Right atrium auricular region (tissue), 2 donors: Measurements from ENCODE around the gene TSPAN4. TPM values are rescaled to one million over a fixed set of nuclear protein-coding genes. Genes with fewer than 3 reads are reported as not detected.

ENCODE experiments used
- DNase-seq: peaks from one replicate; pipeline ENCODE4 v3.0.0-alpha.2; 2019; ENCODE audit warnings: low spot score
- H3K27ac ChIP-seq, 2 donors: fragments of 200-600 bp; sonication (generic); 1 replicate in 1 of 2; 2 replicates in 1 of 2; pipeline ENCODE4 v1.5.1; 2016 to 2019
- H3K27me3 ChIP-seq, 2 donors: fragments of 200-600 bp; sonication (generic); one replicate each; pipeline versions ENCODE4 v1.5.1 to v1.6.0; 2017 to 2019
- H3K36me3 ChIP-seq: fragments of 200-600 bp; sonication (generic); one replicate; pipeline ENCODE4 v1.5.1; 2016
- H3K4me1 ChIP-seq, 2 donors: fragments of 200-600 bp; sonication (generic); one replicate each; pipeline versions ENCODE4 v1.5.1 to v1.6.0; 2017 to 2019
- H3K4me3 ChIP-seq, 2 donors: fragments of 200-600 bp; sonication (generic); 1 replicate in 1 of 2; 2 replicates in 1 of 2; pipeline ENCODE4 v1.5.1; 2017 to 2019; ENCODE audit warnings: mild to moderate bottlenecking in 1 of 2, moderate library complexity in 1 of 2
- H3K9me3 ChIP-seq, 2 donors: fragments of 200-600 bp; sonication (generic); one replicate each; pipeline ENCODE4 v1.5.1; 2019
- total RNA-seq, 2 donors: library from RNA; depleted of rRNA; stranded (reverse); fragments of >200 nt; gene quantifications; one replicate each; pipeline ENCODE4 v1.1.0, GENCODE V29; 2016
- TF ChIP-seq, protein P1 (sequence below), 2 donors: fragments of 200-600 bp; sonication (generic); IDR thresholded peaks; one replicate each; pipeline ENCODE4 v1.5.1; 2019; ENCODE audit warnings: antibody characterized with exemption in 2 of 2

The TSPAN4 gene
- total RNA-seq, 2 donors from 2014 or later, result 37.2 to 81.0 TPM

- TF ChIP-seq, protein P1, sequence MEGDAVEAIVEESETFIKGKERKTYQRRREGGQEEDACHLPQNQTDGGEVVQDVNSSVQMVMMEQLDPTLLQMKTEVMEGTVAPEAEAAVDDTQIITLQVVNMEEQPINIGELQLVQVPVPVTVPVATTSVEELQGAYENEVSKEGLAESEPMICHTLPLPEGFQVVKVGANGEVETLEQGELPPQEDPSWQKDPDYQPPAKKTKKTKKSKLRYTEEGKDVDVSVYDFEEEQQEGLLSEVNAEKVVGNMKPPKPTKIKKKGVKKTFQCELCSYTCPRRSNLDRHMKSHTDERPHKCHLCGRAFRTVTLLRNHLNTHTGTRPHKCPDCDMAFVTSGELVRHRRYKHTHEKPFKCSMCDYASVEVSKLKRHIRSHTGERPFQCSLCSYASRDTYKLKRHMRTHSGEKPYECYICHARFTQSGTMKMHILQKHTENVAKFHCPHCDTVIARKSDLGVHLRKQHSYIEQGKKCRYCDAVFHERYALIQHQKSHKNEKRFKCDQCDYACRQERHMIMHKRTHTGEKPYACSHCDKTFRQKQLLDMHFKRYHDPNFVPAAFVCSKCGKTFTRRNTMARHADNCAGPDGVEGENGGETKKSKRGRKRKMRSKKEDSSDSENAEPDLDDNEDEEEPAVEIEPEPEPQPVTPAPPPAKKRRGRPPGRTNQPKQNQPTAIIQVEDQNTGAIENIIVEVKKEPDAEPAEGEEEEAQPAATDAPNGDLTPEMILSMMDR (IDR thresholded peaks at IDR 0.05), result no peak
- Histone ChIP-seq H3K4me3 (no peak overlapping the region), H3K27ac (no peak overlapping the region), H3K4me1 (no peaks in the 10 kb centered on the region), H3K9me3 (no peaks in the 10 kb centered on the region), H3K36me3 (peaks cover 9% of the 10 kb centered on the region), H3K27me3 (no peaks in the 10 kb centered on the region)
- no peak for DNase-seq
These were observed 39.9 kb downstream of the TSPAN4 start for GRCh38 chr11:882596-882995.

DNA sequence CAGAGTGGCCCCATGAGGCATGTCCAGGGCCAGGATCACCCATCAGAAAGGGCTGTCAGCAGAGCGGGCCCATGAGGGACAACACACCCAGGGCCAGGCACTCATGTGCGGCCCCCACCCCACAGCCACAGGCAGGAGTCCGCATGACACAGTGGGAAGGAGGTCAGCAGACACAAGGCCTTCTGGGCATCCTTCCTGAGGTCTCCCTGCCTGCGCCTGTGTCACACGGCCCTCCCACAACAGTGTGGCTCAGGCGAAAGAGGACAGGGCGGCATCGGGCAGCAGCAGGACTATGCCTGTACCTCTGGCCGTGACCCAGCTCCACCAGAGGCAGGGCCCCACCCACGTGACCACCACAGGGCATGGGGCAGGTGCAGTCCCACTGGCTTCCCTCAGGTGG is 40.9 kb downstream of the TSPAN4 start:
- Histone ChIP-seq H3K27me3 (no peaks in the 10 kb centered on the region), H3K36me3 (peaks cover 9% of the 10 kb centered on the region), H3K27ac (no peak overlapping the region), H3K4me3 (no peak overlapping the region), H3K4me1 (no peaks in the 10 kb centered on the region), H3K9me3 (no peaks in the 10 kb centered on the region)
- TF ChIP-seq, protein P1 (IDR thresholded peaks at IDR 0.05), result no peak
- DNase-seq, result no peak

DNA sequence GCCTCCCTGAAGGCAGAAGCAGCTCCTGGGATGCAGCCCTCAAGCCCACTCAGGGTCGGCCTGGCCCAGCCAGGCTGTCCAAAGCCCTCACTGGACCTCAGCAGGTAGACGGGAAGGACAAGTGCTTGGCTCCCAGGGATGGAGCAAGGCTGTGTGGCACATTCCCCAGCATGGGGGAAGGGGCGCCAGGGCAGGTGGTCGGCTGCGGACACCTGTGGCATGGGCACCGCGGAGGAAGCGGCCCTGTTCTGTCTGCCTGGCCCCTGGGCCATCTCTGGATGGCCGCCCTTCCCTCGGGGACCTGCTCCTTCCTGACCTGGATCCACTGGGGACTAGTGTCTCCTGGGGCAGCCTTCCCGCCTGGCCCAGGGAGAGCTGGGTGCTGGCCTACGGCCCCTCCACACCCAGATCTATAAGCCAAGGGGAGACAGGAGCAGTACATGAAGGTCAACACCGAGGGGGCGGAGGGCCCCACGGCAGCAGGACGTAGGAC is 42.0 kb downstream of the TSPAN4 start:
- Histone ChIP-seq H3K9me3 (no peaks in the 10 kb centered on the region), H3K27me3 (no peaks in the 10 kb centered on the region), H3K4me3 (no peak overlapping the region), H3K4me1 (no peaks in the 10 kb centered on the region), H3K27ac (no peak overlapping the region), H3K36me3 (peaks cover 6% of the 10 kb centered on the region)
- TF ChIP-seq, protein P1 (IDR thresholded peaks at IDR 0.05), result no peak
- no peak for DNase-seq

DNA sequence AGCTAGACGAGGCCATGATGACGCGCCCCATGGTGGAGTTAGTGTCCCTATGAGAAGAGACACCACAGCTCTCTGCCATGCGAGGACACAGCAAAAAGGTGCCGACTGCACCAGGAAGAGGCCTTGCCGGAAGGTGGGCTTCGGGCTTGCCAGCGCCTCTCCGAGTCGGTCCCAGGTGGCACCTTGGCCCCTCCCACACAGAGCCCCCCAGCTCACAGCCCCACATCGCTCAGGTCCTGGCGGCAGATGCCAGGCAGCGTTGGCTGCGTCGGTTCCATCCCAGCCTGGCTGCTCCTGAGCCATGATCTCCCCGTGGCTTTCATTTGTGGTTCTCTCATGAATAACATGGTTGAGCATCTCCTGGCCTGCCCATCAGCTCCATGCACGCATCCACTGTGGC is 43.9 kb downstream of the TSPAN4 start:
- TF ChIP-seq, protein P1 (IDR thresholded peaks at IDR 0.05), result no peak
- Histone ChIP-seq H3K36me3 (no peaks in the 10 kb centered on the region), H3K9me3 (no peaks in the 10 kb centered on the region), H3K4me3 (no peak overlapping the region), H3K4me1 (no peaks in the 10 kb centered on the region), H3K27me3 (no peaks in the 10 kb centered on the region), H3K27ac (no peak overlapping the region)
- DNase-seq, result no peak

- Histone ChIP-seq H3K4me1 (no peaks in the 10 kb centered on the region), H3K27me3 (no peaks in the 10 kb centered on the region), H3K36me3 (no peaks in the 10 kb centered on the region), H3K4me3 (no peak overlapping the region), H3K27ac (no peak overlapping the region), H3K9me3 (no peaks in the 10 kb centered on the region)
- no peak for DNase-seq
- TF ChIP-seq, protein P1 (IDR thresholded peaks at IDR 0.05), result no peak
These were observed 44.9 kb downstream of the TSPAN4 start for GRCh38 chr11:887589-887988.
